Measurements from ENCODE around the gene LMTK2. TPM values are rescaled to one million over a fixed set of nuclear protein-coding genes. Genes with fewer than 3 reads are reported as not detected.

Gene LMTK2
- total RNA-seq (2012; rRNA removed): 8.1 and 9.1 TPM in 2 replicates

- Histone ChIP-seq H3K9ac (ENCODE audit: low read depth, low read length) (peak within 1 kb of the TSS; percentile 87), H3K36me3 (ENCODE audit: insufficient read depth, low read length) (no peaks in the 10 kb centered on the region), H3K9me3 (replicated peaks; ENCODE audit: low read length) (no peaks in the 10 kb centered on the region), H3K27me3 (ENCODE audit: control insufficient read depth, insufficient read depth, low read length) (no peaks in the 10 kb centered on the region), H3K4me3 (ENCODE audit: low read length) (peak within 1 kb of the TSS; percentile 99), H3K4me1 (ENCODE audit: control insufficient read depth, insufficient read depth, low read length) (peaks cover 8% of the 10 kb centered on the region), H3K4me2 (ENCODE audit: low read length) (peak within 1 kb of the TSS; percentile 93)
Observed at GRCh38 chr7:98106647-98107312, at the start of gene LMTK2. Gene LMTK2, plus strand, starts transcription at chr7:98106862. Its CDS starts 316 bp downstream, at chr7:98107178.

GRCh38 chr7:98057157-98057556, 49.5 kb upstream of the LMTK2 start:
- H3K9me3 ChIP-seq (replicated peaks; ENCODE audit: low read length): no peaks in the 10 kb centered on the region
- H3K4me2 ChIP-seq (ENCODE audit: low read length): no peak overlapping the region
- H3K27me3 ChIP-seq (ENCODE audit: control insufficient read depth, insufficient read depth, low read length): no peaks in the 10 kb centered on the region
- H3K4me3 ChIP-seq (ENCODE audit: low read length): no peak overlapping the region
- H3K4me1 ChIP-seq (ENCODE audit: control insufficient read depth, insufficient read depth, low read length): no peaks in the 10 kb centered on the region
- no peaks in the 10 kb centered on the region for H3K36me3 ChIP-seq (ENCODE audit: insufficient read depth, low read length)
- H3K9ac ChIP-seq (ENCODE audit: low read depth, low read length): no peak overlapping the region

- H3K36me3 ChIP-seq (ENCODE audit: insufficient read depth, low read length): no peaks in the 10 kb centered on the region
- H3K4me1 ChIP-seq (ENCODE audit: control insufficient read depth, insufficient read depth, low read length): no peaks in the 10 kb centered on the region
- H3K27me3 ChIP-seq (ENCODE audit: control insufficient read depth, insufficient read depth, low read length): no peaks in the 10 kb centered on the region
- no peak overlapping the region for H3K9ac ChIP-seq (ENCODE audit: low read depth, low read length)
- no peak overlapping the region for H3K4me3 ChIP-seq (ENCODE audit: low read length)
- no peaks in the 10 kb centered on the region for H3K9me3 ChIP-seq (replicated peaks; ENCODE audit: low read length)
- H3K4me2 ChIP-seq (ENCODE audit: low read length): no peak overlapping the region
Observed at GRCh38 chr7:98058186-98058585, 48.5 kb upstream of the LMTK2 start.

- no peaks in the 10 kb centered on the region for H3K27me3 ChIP-seq (ENCODE audit: control insufficient read depth, insufficient read depth, low read length)
- no peak overlapping the region for H3K9ac ChIP-seq (ENCODE audit: low read depth, low read length)
- H3K4me3 ChIP-seq (ENCODE audit: low read length): no peak overlapping the region
- no peaks in the 10 kb centered on the region for H3K4me1 ChIP-seq (ENCODE audit: control insufficient read depth, insufficient read depth, low read length)
- no peaks in the 10 kb centered on the region for H3K9me3 ChIP-seq (replicated peaks; ENCODE audit: low read length)
- no peaks in the 10 kb centered on the region for H3K36me3 ChIP-seq (ENCODE audit: insufficient read depth, low read length)
- no peak overlapping the region for H3K4me2 ChIP-seq (ENCODE audit: low read length)
Observed at GRCh38 chr7:98064233-98064632, 42.4 kb upstream of the LMTK2 start.

- Histone ChIP-seq H3K36me3 (ENCODE audit: insufficient read depth, low read length) (no peaks in the 10 kb centered on the region), H3K4me3 (ENCODE audit: low read length) (no peak overlapping the region), H3K4me1 (ENCODE audit: control insufficient read depth, insufficient read depth, low read length) (no peaks in the 10 kb centered on the region), H3K27me3 (ENCODE audit: control insufficient read depth, insufficient read depth, low read length) (no peaks in the 10 kb centered on the region), H3K9me3 (replicated peaks; ENCODE audit: low read length) (no peaks in the 10 kb centered on the region), H3K4me2 (ENCODE audit: low read length) (no peak overlapping the region), H3K9ac (ENCODE audit: low read depth, low read length) (no peak overlapping the region)
Observed at GRCh38 chr7:98066208-98066607, 40.5 kb upstream of the LMTK2 start.

- Histone ChIP-seq H3K4me3 (ENCODE audit: low read length) (no peak overlapping the region), H3K36me3 (ENCODE audit: insufficient read depth, low read length) (no peaks in the 10 kb centered on the region), H3K4me1 (ENCODE audit: control insufficient read depth, insufficient read depth, low read length) (no peaks in the 10 kb centered on the region), H3K4me2 (ENCODE audit: low read length) (no peak overlapping the region), H3K9me3 (replicated peaks; ENCODE audit: low read length) (no peaks in the 10 kb centered on the region), H3K27me3 (ENCODE audit: control insufficient read depth, insufficient read depth, low read length) (no peaks in the 10 kb centered on the region), H3K9ac (ENCODE audit: low read depth, low read length) (no peak overlapping the region)
Observed at GRCh38 chr7:98066934-98067507, 39.6 kb upstream of the LMTK2 start.

- no peaks in the 10 kb centered on the region for H3K27me3 ChIP-seq (ENCODE audit: control insufficient read depth, insufficient read depth, low read length)
- H3K4me3 ChIP-seq (ENCODE audit: low read length): no peak overlapping the region
- no peaks in the 10 kb centered on the region for H3K9me3 ChIP-seq (replicated peaks; ENCODE audit: low read length)
- no peak overlapping the region for H3K4me2 ChIP-seq (ENCODE audit: low read length)
- H3K9ac ChIP-seq (ENCODE audit: low read depth, low read length): no peak overlapping the region
- no peaks in the 10 kb centered on the region for H3K4me1 ChIP-seq (ENCODE audit: control insufficient read depth, insufficient read depth, low read length)
- no peaks in the 10 kb centered on the region for H3K36me3 ChIP-seq (ENCODE audit: insufficient read depth, low read length)
Observed at GRCh38 chr7:98073047-98073446, 33.6 kb upstream of the LMTK2 start.

- no peaks in the 10 kb centered on the region for H3K4me1 ChIP-seq (ENCODE audit: control insufficient read depth, insufficient read depth, low read length)
- no peak overlapping the region for H3K4me2 ChIP-seq (ENCODE audit: low read length)
- no peaks in the 10 kb centered on the region for H3K36me3 ChIP-seq (ENCODE audit: insufficient read depth, low read length)
- no peaks in the 10 kb centered on the region for H3K9me3 ChIP-seq (replicated peaks; ENCODE audit: low read length)
- no peaks in the 10 kb centered on the region for H3K27me3 ChIP-seq (ENCODE audit: control insufficient read depth, insufficient read depth, low read length)
- H3K4me3 ChIP-seq (ENCODE audit: low read length): no peak overlapping the region
- no peak overlapping the region for H3K9ac ChIP-seq (ENCODE audit: low read depth, low read length)
Observed at GRCh38 chr7:98075801-98076200, 30.9 kb upstream of the LMTK2 start.

GRCh38 chr7:98077762-98078161, 28.9 kb upstream of the LMTK2 start:
- no peak overlapping the region for H3K4me2 ChIP-seq (ENCODE audit: low read length)
- H3K4me3 ChIP-seq (ENCODE audit: low read length): no peak overlapping the region
- no peaks in the 10 kb centered on the region for H3K9me3 ChIP-seq (replicated peaks; ENCODE audit: low read length)
- no peak overlapping the region for H3K9ac ChIP-seq (ENCODE audit: low read depth, low read length)
- no peaks in the 10 kb centered on the region for H3K27me3 ChIP-seq (ENCODE audit: control insufficient read depth, insufficient read depth, low read length)
- H3K36me3 ChIP-seq (ENCODE audit: insufficient read depth, low read length): no peaks in the 10 kb centered on the region
- no peaks in the 10 kb centered on the region for H3K4me1 ChIP-seq (ENCODE audit: control insufficient read depth, insufficient read depth, low read length)

- no peak overlapping the region for H3K4me3 ChIP-seq (ENCODE audit: low read length)
- H3K4me1 ChIP-seq (ENCODE audit: control insufficient read depth, insufficient read depth, low read length): no peaks in the 10 kb centered on the region
- H3K4me2 ChIP-seq (ENCODE audit: low read length): no peak overlapping the region
- H3K9me3 ChIP-seq (replicated peaks; ENCODE audit: low read length): no peaks in the 10 kb centered on the region
- no peaks in the 10 kb centered on the region for H3K27me3 ChIP-seq (ENCODE audit: control insufficient read depth, insufficient read depth, low read length)
- no peak overlapping the region for H3K9ac ChIP-seq (ENCODE audit: low read depth, low read length)
- H3K36me3 ChIP-seq (ENCODE audit: insufficient read depth, low read length): no peaks in the 10 kb centered on the region
Observed at GRCh38 chr7:98078197-98078870, 28.3 kb upstream of the LMTK2 start.

- no peak overlapping the region for H3K4me2 ChIP-seq (ENCODE audit: low read length)
- no peaks in the 10 kb centered on the region for H3K27me3 ChIP-seq (ENCODE audit: control insufficient read depth, insufficient read depth, low read length)
- H3K9me3 ChIP-seq (replicated peaks; ENCODE audit: low read length): no peaks in the 10 kb centered on the region
- no peaks in the 10 kb centered on the region for H3K4me1 ChIP-seq (ENCODE audit: control insufficient read depth, insufficient read depth, low read length)
- no peaks in the 10 kb centered on the region for H3K36me3 ChIP-seq (ENCODE audit: insufficient read depth, low read length)
- H3K4me3 ChIP-seq (ENCODE audit: low read length): no peak overlapping the region
- no peak overlapping the region for H3K9ac ChIP-seq (ENCODE audit: low read depth, low read length)
Observed at GRCh38 chr7:98079891-98080648, 26.6 kb upstream of the LMTK2 start.

All from skeletal muscle satellite cell (primary cell).